Osteoblast (primary cell): ENCODE results near the gene ZDHHC14. TPM values are rescaled to one million over a fixed set of nuclear protein-coding genes. Genes with fewer than 3 reads are reported as not detected.

Experiments
- DNase-seq: peaks from one replicate; pipeline ENCODE4 v3.0.0; 2011; ENCODE audit warnings: low spot score, mixed read lengths; ENCODE audit not compliant: insufficient read length; ENCODE audit errors: missing footprints
- H2AFZ ChIP-seq: 2 replicates; pipeline ENCODE4 v1.6.0; 2011; ENCODE audit warnings: mild to moderate bottlenecking, low read length
- H3K27ac ChIP-seq: 2 replicates; pipeline ENCODE4 v1.5.1; 2011; ENCODE audit warnings: mild to moderate bottlenecking, low read depth, low read length, moderate library complexity
- H3K27me3 ChIP-seq: 2 replicates; pipeline ENCODE4 v1.6.0; 2012; ENCODE audit warnings: mild to moderate bottlenecking, control low read depth, inconsistent platforms, low read length, moderate library complexity; ENCODE audit not compliant: insufficient read depth
- H3K36me3 ChIP-seq: 2 replicates; pipeline ENCODE4 v1.5.1; 2011; ENCODE audit warnings: mild to moderate bottlenecking, low read length, control low read depth, moderate library complexity; ENCODE audit not compliant: insufficient read depth
- H3K4me1 ChIP-seq: 2 replicates; pipeline ENCODE4 v1.5.1; 2011; ENCODE audit warnings: mild to moderate bottlenecking, low read length, control low read depth, moderate library complexity; ENCODE audit not compliant: insufficient read depth
- H3K4me2 ChIP-seq: 2 replicates; pipeline ENCODE4 v1.6.0; 2011; ENCODE audit warnings: mild to moderate bottlenecking, low read length; ENCODE audit not compliant: insufficient read depth
- H3K4me3 ChIP-seq: fragments of 200-600 bp; sonication (generic); 3 replicates; pipeline ENCODE4 v1.5.1; 2012; ENCODE audit warnings: mild to moderate bottlenecking, low read length, inconsistent platforms; ENCODE audit not compliant: insufficient read depth
- H3K79me2 ChIP-seq: 2 replicates; pipeline ENCODE4 v1.6.0; 2012; ENCODE audit warnings: mild to moderate bottlenecking, low read length, control low read depth, inconsistent platforms; ENCODE audit not compliant: insufficient read depth
- H3K9me3 ChIP-seq: 2 replicates; pipeline ENCODE4 v1.5.1; 2011; ENCODE audit warnings: low read depth, low read length, control low read depth
- H4K20me1 ChIP-seq: 2 replicates; pipeline ENCODE4 v1.6.0; 2012; ENCODE audit warnings: mild to moderate bottlenecking, low read length, control low read depth; ENCODE audit not compliant: insufficient read depth
- total RNA-seq: library from RNA; depleted of rRNA; stranded (reverse); fragments of >200 nt; gene quantifications from 2 replicates; pipeline ENCODE4 v1.2.3, GENCODE V29; 2012
- TF ChIP-seq, protein P1 (sequence below): IDR thresholded peaks from 2 replicates; pipeline ENCODE4 v1.5.1; 2011; ENCODE audit warnings: mild to moderate bottlenecking, low read depth, low read length, moderate library complexity; ENCODE audit errors: extremely low read depth

Gene ZDHHC14
- total RNA-seq, 1 donor = 1.4 TPM

DNA sequence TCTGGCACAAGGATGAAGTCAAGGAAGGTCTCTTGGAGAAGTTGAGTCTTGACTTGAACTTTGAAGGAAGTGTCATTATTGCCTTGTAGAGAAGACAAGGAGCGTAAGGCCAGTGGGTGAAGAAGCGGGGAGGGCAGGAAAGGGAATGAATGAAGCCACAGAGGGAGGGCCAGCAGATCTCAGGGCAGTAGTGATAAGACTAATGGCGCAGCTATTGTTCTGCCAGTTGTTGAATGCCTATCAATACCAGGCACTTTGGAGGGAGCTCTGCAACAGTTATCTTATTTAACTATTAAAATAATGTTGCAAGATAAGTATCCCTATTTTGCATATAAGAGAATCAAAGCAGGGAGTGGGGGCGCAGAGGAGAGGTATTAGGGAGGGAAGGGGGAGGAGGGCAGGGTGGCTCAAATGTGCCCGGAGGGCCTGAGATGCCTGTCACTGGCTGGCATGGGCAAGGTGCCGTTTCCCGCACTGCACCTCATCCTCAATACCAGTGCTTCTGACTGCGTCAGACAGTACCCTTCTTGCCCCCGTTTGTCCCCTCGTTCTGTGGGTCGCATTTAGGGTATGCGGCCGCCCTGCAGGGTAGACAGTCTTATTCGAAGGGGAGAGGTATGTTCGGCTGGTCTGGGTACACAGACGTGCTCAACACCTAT is 109.8 kb downstream of the ZDHHC14 start:
- Histone ChIP-seq H3K9me3 (no peaks in the 10 kb centered on the region), H3K4me1 (no peaks in the 10 kb centered on the region), H2AFZ (no peak overlapping the region), H3K36me3 (no peaks in the 10 kb centered on the region), H3K4me2 (no peak overlapping the region), H3K4me3 (no peak overlapping the region), H3K79me2 (no peaks in the 10 kb centered on the region), H4K20me1 (no peaks in the 10 kb centered on the region), H3K27ac (no peak overlapping the region), H3K27me3 (no peaks in the 10 kb centered on the region)
- TF ChIP-seq, protein P1, sequence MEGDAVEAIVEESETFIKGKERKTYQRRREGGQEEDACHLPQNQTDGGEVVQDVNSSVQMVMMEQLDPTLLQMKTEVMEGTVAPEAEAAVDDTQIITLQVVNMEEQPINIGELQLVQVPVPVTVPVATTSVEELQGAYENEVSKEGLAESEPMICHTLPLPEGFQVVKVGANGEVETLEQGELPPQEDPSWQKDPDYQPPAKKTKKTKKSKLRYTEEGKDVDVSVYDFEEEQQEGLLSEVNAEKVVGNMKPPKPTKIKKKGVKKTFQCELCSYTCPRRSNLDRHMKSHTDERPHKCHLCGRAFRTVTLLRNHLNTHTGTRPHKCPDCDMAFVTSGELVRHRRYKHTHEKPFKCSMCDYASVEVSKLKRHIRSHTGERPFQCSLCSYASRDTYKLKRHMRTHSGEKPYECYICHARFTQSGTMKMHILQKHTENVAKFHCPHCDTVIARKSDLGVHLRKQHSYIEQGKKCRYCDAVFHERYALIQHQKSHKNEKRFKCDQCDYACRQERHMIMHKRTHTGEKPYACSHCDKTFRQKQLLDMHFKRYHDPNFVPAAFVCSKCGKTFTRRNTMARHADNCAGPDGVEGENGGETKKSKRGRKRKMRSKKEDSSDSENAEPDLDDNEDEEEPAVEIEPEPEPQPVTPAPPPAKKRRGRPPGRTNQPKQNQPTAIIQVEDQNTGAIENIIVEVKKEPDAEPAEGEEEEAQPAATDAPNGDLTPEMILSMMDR = no peak
- no peak for DNase-seq

DNA sequence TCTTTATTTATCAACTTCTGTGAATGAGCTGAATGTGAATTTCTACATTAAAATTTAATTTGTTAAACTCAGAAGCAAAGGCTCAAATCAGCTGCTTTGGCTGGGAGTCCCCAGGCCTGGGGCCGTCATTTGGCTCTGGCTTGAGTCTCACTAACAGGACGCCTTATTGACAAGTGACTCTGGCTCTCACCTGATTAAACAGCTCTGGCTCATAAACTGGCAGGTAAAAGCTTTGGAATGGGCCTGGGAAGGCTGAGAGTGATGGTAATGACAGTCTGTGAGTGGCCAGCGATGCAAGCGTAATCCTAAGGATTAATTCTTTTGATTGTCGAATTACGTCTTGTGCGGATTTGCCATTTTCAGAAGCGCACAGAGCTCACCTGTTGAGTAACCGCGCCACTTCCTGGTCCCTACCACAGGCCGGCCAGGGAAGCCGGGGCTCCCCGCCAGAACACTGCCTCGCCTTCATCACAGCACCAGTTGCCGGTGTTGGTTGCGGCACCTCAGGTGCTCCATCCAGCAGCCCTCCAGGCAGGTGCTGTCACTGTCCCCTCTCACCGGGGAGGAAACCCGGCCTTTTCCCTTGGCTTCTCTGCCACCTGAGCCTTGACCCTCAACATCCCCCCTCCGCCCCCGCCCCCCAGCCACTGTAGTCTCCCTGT is 110.7 kb downstream of the ZDHHC14 start:
- H3K9me3 ChIP-seq = no peaks in the 10 kb centered on the region
- no peaks in the 10 kb centered on the region for H3K36me3 ChIP-seq
- no peak overlapping the region for H3K4me3 ChIP-seq
- no peak overlapping the region for H3K27ac ChIP-seq
- H3K4me2 ChIP-seq = no peak overlapping the region
- H3K27me3 ChIP-seq = no peaks in the 10 kb centered on the region
- H4K20me1 ChIP-seq = no peaks in the 10 kb centered on the region
- no peaks in the 10 kb centered on the region for H3K4me1 ChIP-seq
- H2AFZ ChIP-seq = no peak overlapping the region
- TF ChIP-seq, protein P1 = no peak
- DNase-seq = peak; percentile 50
- H3K79me2 ChIP-seq = no peaks in the 10 kb centered on the region

DNA sequence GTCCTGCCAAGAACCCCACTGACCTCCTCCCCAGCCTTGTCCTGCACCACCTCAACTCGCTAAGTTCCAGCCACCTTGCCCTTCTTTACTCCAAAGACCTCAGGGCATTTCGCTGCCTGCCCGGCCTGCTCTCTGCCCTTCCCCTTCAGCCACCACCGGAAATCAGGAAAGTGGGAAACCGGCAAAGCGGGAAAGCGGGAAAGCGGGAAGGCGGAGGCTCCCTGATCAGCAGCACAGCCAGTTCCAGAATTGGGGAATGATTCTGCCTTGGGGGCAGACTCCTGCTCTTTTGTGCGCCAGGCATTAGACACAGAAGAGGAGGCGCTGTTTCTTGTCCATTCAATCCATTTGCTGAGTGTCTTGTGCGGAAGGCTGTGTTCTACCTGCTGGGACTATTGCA is 111.3 kb downstream of the ZDHHC14 start:
- Histone ChIP-seq H3K79me2 (no peaks in the 10 kb centered on the region), H4K20me1 (no peaks in the 10 kb centered on the region), H2AFZ (no peak overlapping the region), H3K36me3 (no peaks in the 10 kb centered on the region), H3K4me2 (no peak overlapping the region), H3K4me3 (no peak overlapping the region), H3K9me3 (no peaks in the 10 kb centered on the region), H3K4me1 (no peaks in the 10 kb centered on the region), H3K27ac (no peak overlapping the region), H3K27me3 (no peaks in the 10 kb centered on the region)
- no peak for DNase-seq
- TF ChIP-seq, protein P1 = no peak

DNA sequence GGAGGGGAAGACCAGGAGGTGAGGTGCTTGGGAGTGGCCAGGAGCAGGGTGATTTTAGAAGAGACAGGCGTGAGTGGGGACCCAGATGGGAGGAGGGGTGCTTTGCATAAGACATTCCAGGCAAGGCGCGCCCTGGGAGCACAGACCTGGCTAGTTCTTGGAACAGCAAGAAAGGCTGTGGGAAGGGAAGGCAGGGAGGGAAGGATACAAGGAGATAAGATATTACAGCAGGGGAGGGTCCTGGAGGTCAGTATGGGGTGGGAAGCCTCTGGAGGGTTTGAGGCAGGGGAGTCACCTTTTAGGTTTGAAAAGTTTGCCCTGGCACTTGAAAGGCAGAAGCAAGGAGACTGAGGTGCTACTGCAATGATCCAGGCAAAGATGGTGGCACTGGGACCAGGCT is 111.8 kb downstream of the ZDHHC14 start:
- TF ChIP-seq, protein P1 = no peak
- no peak overlapping the region for H3K27ac ChIP-seq
- no peaks in the 10 kb centered on the region for H4K20me1 ChIP-seq
- H3K36me3 ChIP-seq = no peaks in the 10 kb centered on the region
- H3K4me2 ChIP-seq = no peak overlapping the region
- no peak for DNase-seq
- no peak overlapping the region for H3K4me3 ChIP-seq
- H3K9me3 ChIP-seq = no peaks in the 10 kb centered on the region
- H3K79me2 ChIP-seq = no peaks in the 10 kb centered on the region
- no peaks in the 10 kb centered on the region for H3K4me1 ChIP-seq
- H3K27me3 ChIP-seq = no peaks in the 10 kb centered on the region
- H2AFZ ChIP-seq = no peak overlapping the region
